Central memory CD8-positive, alpha-beta T cell (primary cell): ENCODE measurements around the gene FNBP1.
A peak's percentile ranks its signal among the peaks of the same experiment; 100 is the strongest.
"Not testable (repeated sequence)": the region's sequence is repeated elsewhere in the genome, so short reads cannot be mapped to it uniquely, and the experiment has no call there.

ENCODE experiments used
- ATAC-seq: fragments of 150-1000 bp; cut with Tn5 transposase; replicated peaks from 2 replicates; pipeline ENCODE4 v1.10.0; 2022; ENCODE audit warnings: mild to moderate bottlenecking, moderate FRiP score, moderate number of reproducible peaks; ENCODE audit not compliant: poor library complexity, severe bottlenecking; ENCODE audit errors: extremely low read depth
- DNase-seq, 2 donors: peaks; one replicate each; pipeline ENCODE4 v3.0.0; 2021; ENCODE audit warnings: low spot score in 2 of 2
- H3K27ac Mint-ChIP-seq: one replicate; pipeline ENCODE4 v1.8.0; 2022; ENCODE audit warnings: low read depth, mild to moderate bottlenecking, moderate library complexity, mixed read lengths
- H3K27me3 Mint-ChIP-seq: one replicate; pipeline ENCODE4 v1.8.0; 2022; ENCODE audit warnings: mixed read lengths
- H3K36me3 Mint-ChIP-seq: one replicate; pipeline ENCODE4 v1.8.0; 2022; ENCODE audit warnings: mild to moderate bottlenecking, moderate library complexity, mixed read lengths; ENCODE audit not compliant: insufficient read depth
- H3K4me1 Mint-ChIP-seq: one replicate; pipeline ENCODE4 v1.8.0; 2022; ENCODE audit warnings: mixed read lengths
- H3K4me3 Mint-ChIP-seq: one replicate; pipeline ENCODE4 v1.8.0; 2022; ENCODE audit warnings: mild to moderate bottlenecking, moderate library complexity, mixed read lengths
- H3K9me3 Mint-ChIP-seq: one replicate; pipeline ENCODE4 v1.8.0; 2022; ENCODE audit warnings: mixed read lengths

FNBP1 gene

GRCh38 chr9:129946246-129946995 is 96.6 kb downstream of the FNBP1 start:
- Mint-ChIP-seq H3K4me1 (peaks cover 37% of the 10 kb centered on the region), H3K27me3 (no peaks in the 10 kb centered on the region), H3K36me3 (peaks cover 41% of the 10 kb centered on the region), H3K9me3 (no peaks in the 10 kb centered on the region), H3K27ac (peak overlapping the region; percentile 89), H3K4me3 (peak overlapping the region; percentile 50)
- ATAC-seq (no peak), DNase-seq (no peak)

- H3K9me3 Mint-ChIP-seq: no peaks in the 10 kb centered on the region
- H3K27ac Mint-ChIP-seq: peak overlapping the region; percentile 89
- ATAC-seq: peak; percentile 79
- peak overlapping the region; percentile 48 for H3K4me3 Mint-ChIP-seq
- H3K4me1 Mint-ChIP-seq: peaks cover 37% of the 10 kb centered on the region
- H3K27me3 Mint-ChIP-seq: no peaks in the 10 kb centered on the region
- peaks cover 38% of the 10 kb centered on the region for H3K36me3 Mint-ChIP-seq
- DNase-seq: no peak
These were observed 97.7 kb downstream of the FNBP1 start for GRCh38 chr9:129945314-129945713.

DNA sequence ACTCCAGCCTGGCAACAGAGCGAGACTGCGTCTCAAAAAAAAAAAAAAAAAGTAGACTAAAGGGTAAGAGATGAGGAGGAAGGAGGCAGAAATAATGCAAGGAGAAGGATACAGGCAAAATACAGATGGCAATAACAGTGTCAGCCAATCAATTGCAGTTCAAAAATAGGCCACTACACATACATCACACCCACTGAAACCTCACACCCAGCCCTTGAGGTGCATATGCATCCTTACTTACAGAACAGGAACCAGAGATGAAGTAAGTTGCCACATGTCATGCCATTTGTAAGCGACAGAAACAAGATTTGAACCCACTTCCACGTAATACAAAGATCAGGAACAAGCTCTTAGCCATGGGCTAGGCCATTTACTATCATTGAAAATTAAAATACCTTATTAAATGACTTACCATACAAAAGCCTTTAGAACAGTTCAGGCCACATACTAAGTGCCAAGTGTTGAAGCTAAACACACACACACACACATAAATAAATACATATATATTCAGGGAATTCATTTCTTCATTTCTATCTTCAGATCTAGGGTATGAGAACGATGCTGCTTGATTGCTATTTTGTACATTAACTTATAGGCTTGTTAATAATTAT is 98.4 kb downstream of the FNBP1 start:
- Mint-ChIP-seq H3K9me3 (no peaks in the 10 kb centered on the region), H3K27me3 (no peaks in the 10 kb centered on the region), H3K4me1 (peaks cover 40% of the 10 kb centered on the region), H3K4me3 (peak overlapping the region; percentile 36), H3K27ac (peak overlapping the region; percentile 84), H3K36me3 (peaks cover 39% of the 10 kb centered on the region)
- DNase-seq (peak in 1 of 2 donors; percentile 64), ATAC-seq (peak; percentile 97)

DNA sequence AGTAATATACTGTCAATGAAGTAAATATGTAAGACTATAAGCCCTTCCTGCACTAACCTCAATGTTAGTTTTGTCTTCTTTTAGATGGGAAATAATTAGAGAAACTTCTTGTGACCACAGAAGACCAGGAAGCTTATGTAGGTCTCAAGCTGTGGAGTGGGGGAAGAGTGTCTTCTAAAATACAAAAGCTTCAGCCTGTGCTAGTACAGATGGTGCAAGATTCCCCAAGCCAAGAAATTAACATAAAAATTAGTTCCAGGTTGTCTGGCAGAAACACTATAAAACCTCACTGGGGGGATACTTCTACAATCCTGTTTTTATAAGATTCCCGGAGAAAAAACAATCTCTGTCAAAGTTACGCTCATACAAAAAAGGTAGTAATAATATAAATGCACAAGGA is 103.6 kb downstream of the FNBP1 start:
- no peaks in the 10 kb centered on the region for H3K9me3 Mint-ChIP-seq
- H3K4me3 Mint-ChIP-seq: no peak overlapping the region
- DNase-seq (no peak), ATAC-seq (peak; percentile 28)
- H3K27me3 Mint-ChIP-seq: no peaks in the 10 kb centered on the region
- H3K36me3 Mint-ChIP-seq: peaks cover 26% of the 10 kb centered on the region
- peaks cover 39% of the 10 kb centered on the region for H3K4me1 Mint-ChIP-seq
- H3K27ac Mint-ChIP-seq: peak overlapping the region; percentile 67

DNA sequence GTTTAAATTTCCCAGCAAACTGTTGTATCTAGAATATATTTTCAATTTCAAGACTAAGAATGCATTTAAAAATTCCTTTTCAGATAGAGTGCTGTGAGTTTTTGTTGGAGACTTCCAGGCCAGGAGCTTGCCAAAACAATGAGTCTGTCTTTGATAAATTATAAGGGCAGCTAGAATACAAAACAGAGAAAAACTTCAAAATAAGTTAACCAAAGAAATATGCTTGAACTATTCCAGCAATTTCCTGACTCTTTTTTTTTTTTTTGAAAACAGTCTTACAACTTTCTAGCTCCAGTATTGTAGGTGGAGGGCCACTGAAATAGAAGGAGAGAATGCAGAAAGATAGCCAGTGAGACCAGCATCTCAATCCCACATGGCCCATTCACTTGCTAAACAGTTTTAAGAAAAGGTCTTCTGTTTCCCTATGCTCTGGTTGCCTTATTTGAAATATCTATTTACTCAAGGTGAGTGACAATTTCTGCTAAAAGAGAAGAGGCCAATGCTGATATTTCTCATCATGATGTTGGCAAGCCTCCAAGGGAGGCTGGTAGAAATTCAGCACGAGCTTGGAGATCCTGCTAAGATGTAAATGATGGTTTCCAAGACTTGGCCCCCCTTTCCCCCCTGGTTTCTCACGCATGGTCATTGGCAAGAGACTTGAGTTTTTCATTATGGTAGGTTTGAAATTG is 104.6 kb downstream of the FNBP1 start:
- no peak for ATAC-seq
- H3K4me3 Mint-ChIP-seq: no peak overlapping the region

DNA sequence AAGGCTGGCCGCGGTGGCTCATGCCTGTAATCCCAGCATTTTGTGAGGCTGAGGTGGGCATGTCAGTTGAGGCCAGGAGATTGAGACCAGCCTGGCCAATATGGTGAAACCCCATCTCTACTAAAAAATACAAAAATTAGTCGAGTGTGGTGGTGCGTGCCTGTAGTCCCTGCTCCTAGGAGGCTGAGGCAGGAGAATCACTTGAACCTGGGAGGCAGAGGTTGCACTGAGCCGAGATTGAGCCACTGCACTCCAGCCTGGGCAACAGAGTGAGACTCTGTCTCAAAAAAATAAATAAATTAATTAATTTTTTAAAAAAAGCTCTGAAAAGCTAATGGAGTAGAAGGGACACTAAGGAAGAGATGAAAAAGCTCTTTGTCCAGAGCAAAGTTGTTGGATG is 105.1 kb downstream of the FNBP1 start:
- not testable (repeated sequence) for H3K4me3 Mint-ChIP-seq, H3K27me3 Mint-ChIP-seq, H3K9me3 Mint-ChIP-seq, ATAC-seq, DNase-seq
- Mint-ChIP-seq H3K4me1 (peaks cover 42% of the 10 kb centered on the region), H3K27ac (peak overlapping the region; percentile 32), H3K36me3 (peaks cover 25% of the 10 kb centered on the region)

More for the DNA sequence above, 104.6 kb downstream of the FNBP1 start:
- DNase-seq: no peak
- Mint-ChIP-seq H3K27ac (peak overlapping the region; percentile 67), H3K4me1 (peaks cover 41% of the 10 kb centered on the region), H3K9me3 (no peaks in the 10 kb centered on the region), H3K27me3 (no peaks in the 10 kb centered on the region), H3K36me3 (peaks cover 26% of the 10 kb centered on the region)

DNA sequence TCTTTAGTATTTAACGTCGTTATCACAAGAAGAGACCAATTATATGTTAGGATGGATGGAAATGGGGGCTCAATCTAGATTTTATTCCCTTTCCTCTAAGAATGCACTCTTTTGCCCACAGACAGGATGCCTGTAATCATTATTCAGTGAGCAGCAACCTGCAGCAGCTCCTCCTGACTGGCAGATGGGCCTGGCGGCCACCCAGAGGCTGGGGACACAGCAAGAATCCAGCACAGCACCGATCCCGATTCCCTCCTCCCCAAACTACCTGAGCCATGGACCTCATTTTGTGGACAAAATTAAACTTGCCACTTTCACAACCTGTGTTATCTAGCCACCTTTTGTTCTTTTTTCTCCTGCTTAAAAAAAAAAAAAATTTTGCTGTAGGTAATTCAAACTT is 106.8 kb downstream of the FNBP1 start:
- DNase-seq (no peak), ATAC-seq (no peak)
- H3K4me1 Mint-ChIP-seq: peaks cover 55% of the 10 kb centered on the region
- H3K36me3 Mint-ChIP-seq: peaks cover 25% of the 10 kb centered on the region
- H3K27ac Mint-ChIP-seq: no peak overlapping the region
- H3K4me3 Mint-ChIP-seq: no peak overlapping the region
- no peaks in the 10 kb centered on the region for H3K27me3 Mint-ChIP-seq
- no peaks in the 10 kb centered on the region for H3K9me3 Mint-ChIP-seq

DNA sequence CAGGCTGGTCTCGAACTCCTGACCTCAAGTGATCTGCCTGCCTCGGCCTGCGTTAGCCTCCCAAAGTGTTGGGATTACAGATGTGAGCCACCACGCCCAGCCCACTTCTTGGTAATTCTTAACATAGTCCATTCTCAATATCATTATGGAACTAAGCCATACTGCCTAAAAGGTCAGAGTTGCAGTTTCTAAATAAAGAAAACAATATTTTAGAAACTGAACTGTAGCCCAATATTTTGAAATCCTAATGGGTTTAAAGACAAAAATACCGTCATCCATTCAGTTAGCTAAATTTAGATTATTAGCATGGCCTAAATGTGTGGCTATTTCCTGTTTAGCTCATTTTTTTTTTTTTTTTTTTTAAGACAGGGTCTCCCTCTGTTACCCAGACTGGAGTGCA is 108.2 kb downstream of the FNBP1 start:
- no peak for DNase-seq
- Mint-ChIP-seq H3K9me3 (no peaks in the 10 kb centered on the region), H3K4me3 (no peak overlapping the region), H3K4me1 (peaks cover 49% of the 10 kb centered on the region), H3K27ac (peak overlapping the region; percentile 92), H3K36me3 (peaks cover 22% of the 10 kb centered on the region), H3K27me3 (no peaks in the 10 kb centered on the region)
- no peak for ATAC-seq

- ATAC-seq (no peak), DNase-seq (no peak)
- peaks cover 28% of the 10 kb centered on the region for H3K36me3 Mint-ChIP-seq
- H3K9me3 Mint-ChIP-seq: no peaks in the 10 kb centered on the region
- no peaks in the 10 kb centered on the region for H3K27me3 Mint-ChIP-seq
- peak overlapping the region; percentile 84 for H3K4me3 Mint-ChIP-seq
- H3K27ac Mint-ChIP-seq: peak overlapping the region; percentile 92
- H3K4me1 Mint-ChIP-seq: peaks cover 42% of the 10 kb centered on the region
These were observed 108.9 kb downstream of the FNBP1 start for GRCh38 chr9:129934041-129934591.

DNA sequence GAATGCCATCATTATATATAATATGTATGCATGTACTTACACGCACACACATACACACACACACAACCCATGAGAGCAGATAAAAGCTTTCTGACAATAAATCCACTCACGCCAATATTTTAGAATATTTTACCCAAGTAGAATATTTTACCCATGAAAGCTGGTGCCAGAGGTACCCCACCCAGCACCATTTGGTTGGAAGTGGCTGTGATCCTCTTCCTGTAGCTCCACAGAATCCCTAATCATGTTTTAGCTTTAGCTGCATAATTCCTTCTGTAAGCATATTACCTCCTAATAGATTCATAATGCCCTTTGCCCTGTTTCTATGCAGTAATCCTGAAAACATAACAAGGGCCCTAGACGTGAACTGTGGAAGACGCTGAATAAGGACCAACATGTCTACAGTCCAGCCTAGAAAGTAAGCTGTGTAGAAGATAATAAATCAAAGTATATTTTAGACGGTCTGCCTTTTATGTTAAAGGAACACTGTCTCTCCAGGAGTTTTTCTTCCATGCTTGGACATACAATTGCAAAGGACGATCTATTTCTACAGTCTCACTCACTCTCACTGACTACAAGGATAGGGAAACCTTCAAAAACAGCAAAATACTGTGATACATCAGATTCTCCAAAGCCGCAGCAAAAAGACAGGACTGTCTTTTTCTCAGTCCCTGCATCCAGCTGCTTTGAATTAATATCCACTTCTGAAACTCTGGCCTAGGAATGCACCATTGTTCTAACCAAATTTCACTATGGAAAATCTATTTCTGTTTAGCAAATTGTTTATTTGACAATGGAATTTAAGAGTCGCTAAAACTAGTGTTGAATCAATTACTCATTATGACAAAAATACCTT is 109.6 kb downstream of the FNBP1 start:
- peak overlapping the region; percentile 92 for H3K27ac Mint-ChIP-seq
- H3K36me3 Mint-ChIP-seq: peaks cover 32% of the 10 kb centered on the region
- DNase-seq: no peak
- peaks cover 35% of the 10 kb centered on the region for H3K4me1 Mint-ChIP-seq
- ATAC-seq: no peak
- H3K4me3 Mint-ChIP-seq: peak overlapping the region; percentile 84
- no peaks in the 10 kb centered on the region for H3K9me3 Mint-ChIP-seq
- H3K27me3 Mint-ChIP-seq: no peaks in the 10 kb centered on the region

GRCh38 chr9:129932303-129933151 is 110.5 kb downstream of the FNBP1 start:
- peak overlapping the region; percentile 92 for H3K27ac Mint-ChIP-seq
- no peak for ATAC-seq
- peaks cover 37% of the 10 kb centered on the region for H3K36me3 Mint-ChIP-seq
- H3K4me1 Mint-ChIP-seq: peaks cover 32% of the 10 kb centered on the region
- no peaks in the 10 kb centered on the region for H3K9me3 Mint-ChIP-seq
- H3K4me3 Mint-ChIP-seq: peak overlapping the region; percentile 84
- H3K27me3 Mint-ChIP-seq: no peaks in the 10 kb centered on the region
- DNase-seq: no peak
